ENCODE results near the gene LRRC3C.

GRCh38 chr17:39927101-39927928 is at the start of gene LRRC3C, which contains the start of gene ORMDL3:
- TF ChIP-seq, protein P1, sequence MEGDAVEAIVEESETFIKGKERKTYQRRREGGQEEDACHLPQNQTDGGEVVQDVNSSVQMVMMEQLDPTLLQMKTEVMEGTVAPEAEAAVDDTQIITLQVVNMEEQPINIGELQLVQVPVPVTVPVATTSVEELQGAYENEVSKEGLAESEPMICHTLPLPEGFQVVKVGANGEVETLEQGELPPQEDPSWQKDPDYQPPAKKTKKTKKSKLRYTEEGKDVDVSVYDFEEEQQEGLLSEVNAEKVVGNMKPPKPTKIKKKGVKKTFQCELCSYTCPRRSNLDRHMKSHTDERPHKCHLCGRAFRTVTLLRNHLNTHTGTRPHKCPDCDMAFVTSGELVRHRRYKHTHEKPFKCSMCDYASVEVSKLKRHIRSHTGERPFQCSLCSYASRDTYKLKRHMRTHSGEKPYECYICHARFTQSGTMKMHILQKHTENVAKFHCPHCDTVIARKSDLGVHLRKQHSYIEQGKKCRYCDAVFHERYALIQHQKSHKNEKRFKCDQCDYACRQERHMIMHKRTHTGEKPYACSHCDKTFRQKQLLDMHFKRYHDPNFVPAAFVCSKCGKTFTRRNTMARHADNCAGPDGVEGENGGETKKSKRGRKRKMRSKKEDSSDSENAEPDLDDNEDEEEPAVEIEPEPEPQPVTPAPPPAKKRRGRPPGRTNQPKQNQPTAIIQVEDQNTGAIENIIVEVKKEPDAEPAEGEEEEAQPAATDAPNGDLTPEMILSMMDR (conservative IDR thresholded peaks at IDR 0.05; ENCODE audit: low read depth, low read length) = no peak
- no peak for TF ChIP-seq EZH2 (IDR thresholded peaks at IDR 0.05; ENCODE audit: borderline replicate concordance, low read depth, low read length, poor library complexity, severe bottlenecking)

Data from A673 (cell line).